Heart right ventricle (tissue), 16 donors: Measurements from ENCODE around the gene OR8G5. TPM values are rescaled to one million over a fixed set of nuclear protein-coding genes. Genes with fewer than 3 reads are reported as not detected.

ENCODE experiments used
- ATAC-seq, 8 donors: fragments of 200-7000 bp; cut with Tn5 transposase; one replicate each; pipeline ENCODE4 v1.9.1; 2020; ENCODE audit warnings: mild to moderate bottlenecking in 8 of 8, moderate library complexity in 8 of 8, moderate number of reproducible peaks in 1 of 8
- DNase-seq, 2 donors: peaks; one replicate each; pipeline ENCODE4 v3.0.0-alpha.2; 2020
- H3K27ac ChIP-seq, 10 donors: fragments of 200-600 bp; sonication (generic) in 2 of 10; one replicate each; pipeline versions ENCODE4 v1.5.0 to v1.8.0; 2020 to 2022; ENCODE audit warnings: mild to moderate bottlenecking in 3 of 10
- H3K27me3 ChIP-seq, 7 donors: fragments of 200-600 bp; one replicate each; pipeline ENCODE4 v1.8.0; 2021 to 2022; ENCODE audit warnings: mild to moderate bottlenecking in 2 of 7
- H3K36me3 ChIP-seq, 9 donors: fragments of 200-600 bp; sonication (generic) in 1 of 9; one replicate each; pipeline versions ENCODE4 v1.5.0 to v1.8.0; 2020 to 2022; ENCODE audit warnings: mild to moderate bottlenecking in 2 of 9
- H3K4me1 ChIP-seq, 9 donors: fragments of 200-600 bp; sonication (generic) in 1 of 9; one replicate each; pipeline versions ENCODE4 v1.5.0 to v1.8.0; 2020 to 2022; ENCODE audit warnings: mild to moderate bottlenecking in 4 of 9
- H3K4me3 ChIP-seq, 10 donors: fragments of 200-600 bp; sonication (generic) in 2 of 10; one replicate each; pipeline versions ENCODE4 v1.5.0 to v1.8.0; 2020 to 2022; ENCODE audit warnings: mild to moderate bottlenecking in 7 of 10, moderate library complexity in 2 of 10
- H3K9me3 ChIP-seq, 11 donors: fragments of 200-600 bp in 10 of 11; sonication (generic) in 2 of 11; one replicate each; pipeline versions ENCODE4 v1.5.0 to v1.8.0; 2013 to 2022; ENCODE audit warnings: mild to moderate bottlenecking in 2 of 11, control low read depth in 1 of 11, moderate library complexity in 1 of 11
- WGBS, 2 donors: extraction: QIAGEN DNeasy Blood & Tissue Kit; methylation state at CpG; one replicate each; pipeline ENCODE4 v1.1.7; 2013; ENCODE audit warnings: inconsistent platforms in 1 of 2; 5-methylcytosine and 5-hydroxymethylcytosine counted together
- intact Hi-C, 10 donors: fragments of 100-400 bp; cut with DNase I; formaldehyde crosslinking; loops; one replicate each; pipeline versions ENCODE4 v1.11.1 to v1.14.2; 2022
- polyA plus RNA-seq, 2 donors: library from polyadenylated mRNA; stranded (reverse); fragments of 200-250 nt; gene quantifications; one replicate each; pipeline ENCODE4 v1.2.3, GENCODE V29; 2013
- total RNA-seq, 10 donors: library from RNA; stranded (reverse); fragmentation: NEBNext Ultra II Directional in 3 of 10; extraction: Animal tissue kit (Norgen Biotek cat#: 25700) in 3 of 10; gene quantifications; one replicate each; pipeline versions ENCODE4 v1.2.1 to v1.2.4, GENCODE V29; 2021 to 2023
- TF ChIP-seq, protein P1 (sequence below), 9 donors: fragments of 200-600 bp; sonication (generic) in 2 of 9; IDR thresholded peaks; one replicate each; pipeline versions ENCODE4 v1.5.0 to v1.8.0; 2021 to 2022; ENCODE audit warnings: antibody characterized with exemption in 9 of 9, mild to moderate bottlenecking in 5 of 9, moderate library complexity in 1 of 9
- donor health status: Arrhythmogenic right ventricular cardiomyopathy.
- donor health status: ischemic (EF 13 %, LVEDD 7.1; RV severe dilation, severe dysfunction).
- donor health status: healthy with polysubstance abuse.
- donor health status: DM: no; HTN: yes; CAD: no.
- donor health status: DM: no; HTN: no; CAD: no.
- donor health status: ischemic (EF 25% LVEDD 6.9; RV normal size, moderate dysfunction).
- donor health status: ischemic (EF 25% LVEDD 5.7; RV mildly dilated, moderate dysfunction).
- donor health status: healthy.
- donor health status: DM: yes; HTN: yes; CAD: no.
- donor health status: Ischemic cardiomyopathy.
- donor health status: ischemic (EF 35%, LVEDD 5.7; RV mildly dilated, moderate dysfunction).
- donor health status: nonischemic (EF 11% LVEDD 7.7; RV severe dilation, severe dysfunction).
- donor health status: DM: yes; HTN: yes; CAD: no.
- donor health status: PGD.
- donor health status: ischemic (EF 29% LVEDD 5.4; RV normal size, mild dysfunction).
- donor health status: nonischemic (EF 23%, LVEDD 6.1; RV moderate dilation, normal function).

OR8G5 gene
- total and polyA plus RNA-seq, 12 donors = not detected

DNA sequence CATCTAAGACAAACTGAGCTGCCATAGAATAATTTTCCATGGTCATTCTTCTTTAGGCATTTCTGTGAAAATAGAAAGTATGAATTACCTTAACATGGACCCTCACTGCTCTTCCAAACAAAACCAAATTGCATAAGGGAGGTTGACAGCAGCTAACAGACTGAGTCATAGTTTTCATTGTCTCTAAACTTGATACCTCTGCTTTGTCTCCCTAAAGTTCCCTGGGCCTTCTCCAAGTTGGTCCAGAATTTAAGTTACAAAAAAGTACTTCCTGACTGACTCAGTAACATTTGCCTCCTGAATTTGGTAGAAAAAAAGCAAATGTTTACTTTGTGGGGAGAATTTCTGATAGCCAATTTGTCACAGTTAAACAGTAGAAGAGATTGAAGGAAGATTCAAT is 54.5 kb downstream of the OR8G5 start:
- H3K9me3 ChIP-seq = no peaks in the 10 kb centered on the region
- H3K36me3 ChIP-seq = no peaks in the 10 kb centered on the region
- intact Hi-C loops = no loop called here
- no peaks in the 10 kb centered on the region for H3K27me3 ChIP-seq
- no peak for DNase-seq
- TF ChIP-seq, protein P1, sequence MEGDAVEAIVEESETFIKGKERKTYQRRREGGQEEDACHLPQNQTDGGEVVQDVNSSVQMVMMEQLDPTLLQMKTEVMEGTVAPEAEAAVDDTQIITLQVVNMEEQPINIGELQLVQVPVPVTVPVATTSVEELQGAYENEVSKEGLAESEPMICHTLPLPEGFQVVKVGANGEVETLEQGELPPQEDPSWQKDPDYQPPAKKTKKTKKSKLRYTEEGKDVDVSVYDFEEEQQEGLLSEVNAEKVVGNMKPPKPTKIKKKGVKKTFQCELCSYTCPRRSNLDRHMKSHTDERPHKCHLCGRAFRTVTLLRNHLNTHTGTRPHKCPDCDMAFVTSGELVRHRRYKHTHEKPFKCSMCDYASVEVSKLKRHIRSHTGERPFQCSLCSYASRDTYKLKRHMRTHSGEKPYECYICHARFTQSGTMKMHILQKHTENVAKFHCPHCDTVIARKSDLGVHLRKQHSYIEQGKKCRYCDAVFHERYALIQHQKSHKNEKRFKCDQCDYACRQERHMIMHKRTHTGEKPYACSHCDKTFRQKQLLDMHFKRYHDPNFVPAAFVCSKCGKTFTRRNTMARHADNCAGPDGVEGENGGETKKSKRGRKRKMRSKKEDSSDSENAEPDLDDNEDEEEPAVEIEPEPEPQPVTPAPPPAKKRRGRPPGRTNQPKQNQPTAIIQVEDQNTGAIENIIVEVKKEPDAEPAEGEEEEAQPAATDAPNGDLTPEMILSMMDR (IDR thresholded peaks at IDR 0.05) = no peak
- H3K27ac ChIP-seq = no peak overlapping the region
- ATAC-seq = no peak
- H3K4me1 ChIP-seq = no peaks in the 10 kb centered on the region
- H3K4me3 ChIP-seq = no peak overlapping the region

DNA sequence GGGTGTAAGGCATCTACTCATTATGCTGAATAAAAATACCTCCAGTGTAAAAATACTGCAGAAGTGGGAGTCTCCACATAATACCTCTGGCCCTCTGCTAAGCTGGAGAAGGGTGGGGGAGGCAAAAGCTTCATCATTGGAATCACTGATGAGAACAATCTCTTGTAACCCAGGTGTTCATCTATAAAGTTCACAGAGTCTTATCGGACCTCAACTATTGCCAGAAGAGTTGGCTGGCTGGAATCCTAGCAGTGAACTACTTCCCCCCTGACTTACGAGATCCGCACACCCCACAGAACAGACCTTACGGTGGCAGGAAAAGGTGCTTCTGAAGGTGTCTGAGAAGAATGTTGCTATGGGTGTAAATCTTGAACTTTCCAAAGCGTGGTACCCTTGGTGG is 55.1 kb downstream of the OR8G5 start:
- no peaks in the 10 kb centered on the region for H3K27me3 ChIP-seq
- no peak overlapping the region for H3K4me3 ChIP-seq
- DNase-seq = no peak
- ATAC-seq = no peak
- intact Hi-C loops = no loop called here
- no peaks in the 10 kb centered on the region for H3K9me3 ChIP-seq
- no peaks in the 10 kb centered on the region for H3K4me1 ChIP-seq
- H3K36me3 ChIP-seq = no peaks in the 10 kb centered on the region
- 74 to 81% methylated on average over 5 of the region's 5 CpGs for WGBS, 2 donors
- TF ChIP-seq, protein P1 (IDR thresholded peaks at IDR 0.05) = no peak
- no peak overlapping the region for H3K27ac ChIP-seq

DNA sequence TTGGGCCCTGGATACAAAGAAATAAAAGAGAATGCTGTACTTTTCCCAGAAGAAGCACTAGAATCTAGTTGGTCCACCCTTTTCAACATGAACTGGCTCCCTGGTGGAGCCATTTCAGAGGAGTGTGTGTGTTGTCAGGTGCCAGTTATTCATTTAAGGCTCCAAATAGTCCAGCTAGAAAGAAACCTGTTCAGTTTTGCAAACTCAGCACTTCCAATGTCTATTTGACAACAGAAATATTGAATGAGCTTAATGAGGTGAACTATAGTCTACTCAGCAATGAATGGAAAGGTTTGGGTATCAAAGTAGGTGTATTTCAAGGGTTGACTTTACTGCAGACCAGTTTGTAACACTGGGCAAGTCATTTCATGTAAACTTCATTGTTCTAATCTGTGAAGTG is 55.5 kb downstream of the OR8G5 start:
- intact Hi-C loops = no loop called here
- Histone ChIP-seq H3K4me3 (no peak overlapping the region), H3K9me3 (no peaks in the 10 kb centered on the region), H3K36me3 (no peaks in the 10 kb centered on the region), H3K27me3 (no peaks in the 10 kb centered on the region), H3K27ac (no peak overlapping the region), H3K4me1 (no peaks in the 10 kb centered on the region)
- TF ChIP-seq, protein P1 (IDR thresholded peaks at IDR 0.05) = no peak
- ATAC-seq (no peak), DNase-seq (no peak)

DNA sequence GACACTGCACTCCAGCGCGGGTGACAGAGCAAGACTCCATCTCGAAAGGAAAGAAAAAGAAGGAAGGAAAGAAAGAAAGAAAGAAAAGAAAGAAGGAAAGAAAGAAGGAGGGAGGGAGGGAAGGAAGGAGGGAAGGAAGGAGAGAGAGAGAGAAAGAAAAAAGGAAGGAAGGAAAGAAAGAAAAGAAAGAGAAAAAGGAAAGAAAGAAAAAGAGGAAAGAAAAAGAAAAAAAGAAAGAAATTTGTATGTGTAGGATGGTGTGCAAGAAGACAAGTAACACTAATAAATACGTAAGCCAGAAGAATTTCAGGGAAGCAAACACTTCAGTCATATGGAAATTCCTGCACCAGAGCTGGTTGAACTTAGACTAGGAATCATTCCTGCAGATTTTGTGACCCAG is 57.0 kb downstream of the OR8G5 start:
- no peak overlapping the region for H3K4me3 ChIP-seq
- no peaks in the 10 kb centered on the region for H3K9me3 ChIP-seq
- intact Hi-C loops = no loop called here
- H3K36me3 ChIP-seq = no peaks in the 10 kb centered on the region
- H3K27ac ChIP-seq = no peak overlapping the region
- ATAC-seq (no peak), DNase-seq (no peak)
- H3K27me3 ChIP-seq = no peaks in the 10 kb centered on the region
- 89 to 90% methylated on average over 4 of the region's 4 CpGs for WGBS, 2 donors
- TF ChIP-seq, protein P1 (IDR thresholded peaks at IDR 0.05) = no peak
- no peaks in the 10 kb centered on the region for H3K4me1 ChIP-seq

DNA sequence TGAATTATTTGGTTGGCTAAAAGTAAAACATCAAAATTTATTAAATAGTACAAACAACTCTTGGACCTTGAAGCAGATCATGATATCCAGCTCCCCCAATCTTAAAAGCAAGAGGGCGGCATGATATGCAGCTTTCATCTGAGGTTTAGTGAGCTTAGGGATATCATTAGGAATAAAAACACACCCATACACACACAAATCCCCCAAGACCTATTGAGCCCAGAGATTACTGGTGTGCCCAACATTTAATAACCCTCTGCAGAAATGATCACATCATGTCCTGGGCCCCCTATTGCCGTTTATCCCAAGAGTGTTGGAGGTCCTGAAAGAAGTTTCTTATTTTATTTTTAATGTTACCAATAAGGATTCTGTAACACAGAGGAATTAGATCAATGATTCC is 57.7 kb downstream of the OR8G5 start, which contains the start of gene OR8D1:
TSS of gene OR8D1 (minus strand) at position 101 of the 400 bp plus-strand sequence. CDS start 3,183 bp downstream, outside the sequence.
- ATAC-seq (no peak), DNase-seq (no peak)
- Histone ChIP-seq H3K4me1 (no peaks in the 10 kb centered on the region), H3K27ac (no peak within 1 kb of the TSS), H3K27me3 (no peaks in the 10 kb centered on the region), H3K4me3 (no peak within 1 kb of the TSS), H3K9me3 (no peaks in the 10 kb centered on the region), H3K36me3 (no peaks in the 10 kb centered on the region)
- WGBS, 2 donors = 85 to 87% methylated on average over 2 of the region's 2 CpGs
- TF ChIP-seq, protein P1 (IDR thresholded peaks at IDR 0.05) = no peak
- intact Hi-C loops = no loop called here
